ELF-1 (cell line): ENCODE data around the gene HLA-DQA1.
A peak's percentile ranks its signal among the peaks of the same experiment; 100 is the strongest.
"Not testable (repeated sequence)": the region's sequence is repeated elsewhere in the genome, so short reads cannot be mapped to it uniquely, and the experiment has no call there.

Experiments used
- DNase-seq: peaks from one replicate; pipeline ENCODE4 v3.0.0-alpha.2; 2016; ENCODE audit warnings: low read depth, low spot score

HLA-DQA1 gene

DNA sequence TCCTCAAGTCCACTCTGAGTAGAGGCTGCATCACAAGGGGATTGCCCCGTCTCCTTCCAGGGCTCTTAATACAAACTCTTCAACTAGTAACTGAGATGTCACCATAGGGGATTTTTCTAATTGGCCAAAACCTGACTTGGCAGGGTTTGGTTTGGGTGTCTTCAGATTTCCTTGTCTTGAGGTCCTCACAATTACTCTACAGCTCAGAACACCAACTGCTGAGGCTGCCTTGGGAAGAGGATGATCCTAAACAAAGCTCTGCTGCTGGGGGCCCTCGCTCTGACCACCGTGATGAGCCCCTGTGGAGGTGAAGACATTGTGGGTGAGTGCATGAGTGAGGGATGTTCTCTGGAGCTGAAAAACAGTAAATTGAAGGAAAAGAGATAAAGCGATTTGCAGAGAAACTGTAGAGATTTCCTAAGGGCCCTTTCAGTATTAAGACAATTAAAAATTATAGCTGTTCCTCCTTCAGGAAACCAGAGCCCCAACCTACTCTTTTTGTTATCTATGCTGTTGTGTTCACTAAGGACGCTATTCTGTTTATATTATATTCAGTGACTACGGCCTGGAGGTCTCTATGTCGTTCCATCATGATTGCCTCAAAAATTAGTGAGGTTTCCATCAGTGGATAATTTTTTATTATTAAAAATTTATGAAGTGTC lies at the start of gene HLA-DQA1:
HLA-DQA1 (plus strand) TSS at position 188 of the 662 bp plus-strand sequence; CDS start at position 241, 53 bp downstream.
- DNase-seq, result no peak

DNA sequence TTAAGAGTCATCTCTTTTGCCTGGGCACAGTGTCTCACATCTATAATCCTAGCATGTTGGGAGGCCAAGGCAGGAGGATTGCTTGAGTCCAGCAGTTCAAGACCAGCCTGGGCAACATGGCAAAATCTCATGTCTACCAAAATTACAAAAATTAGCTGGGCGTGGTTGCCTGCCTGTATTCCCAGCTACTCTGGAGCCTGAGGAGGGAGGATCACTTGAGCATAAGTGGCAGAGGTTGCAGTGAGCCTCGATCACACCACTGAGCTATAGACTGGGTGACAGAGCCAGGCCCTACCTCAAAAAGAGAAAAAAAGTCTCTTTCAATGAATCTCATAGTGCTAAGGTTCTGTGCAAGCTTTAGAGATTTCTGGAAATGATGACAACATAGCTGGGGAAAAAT lies 49.0 kb upstream of the HLA-DQA1 start:
- no peak for DNase-seq

DNA sequence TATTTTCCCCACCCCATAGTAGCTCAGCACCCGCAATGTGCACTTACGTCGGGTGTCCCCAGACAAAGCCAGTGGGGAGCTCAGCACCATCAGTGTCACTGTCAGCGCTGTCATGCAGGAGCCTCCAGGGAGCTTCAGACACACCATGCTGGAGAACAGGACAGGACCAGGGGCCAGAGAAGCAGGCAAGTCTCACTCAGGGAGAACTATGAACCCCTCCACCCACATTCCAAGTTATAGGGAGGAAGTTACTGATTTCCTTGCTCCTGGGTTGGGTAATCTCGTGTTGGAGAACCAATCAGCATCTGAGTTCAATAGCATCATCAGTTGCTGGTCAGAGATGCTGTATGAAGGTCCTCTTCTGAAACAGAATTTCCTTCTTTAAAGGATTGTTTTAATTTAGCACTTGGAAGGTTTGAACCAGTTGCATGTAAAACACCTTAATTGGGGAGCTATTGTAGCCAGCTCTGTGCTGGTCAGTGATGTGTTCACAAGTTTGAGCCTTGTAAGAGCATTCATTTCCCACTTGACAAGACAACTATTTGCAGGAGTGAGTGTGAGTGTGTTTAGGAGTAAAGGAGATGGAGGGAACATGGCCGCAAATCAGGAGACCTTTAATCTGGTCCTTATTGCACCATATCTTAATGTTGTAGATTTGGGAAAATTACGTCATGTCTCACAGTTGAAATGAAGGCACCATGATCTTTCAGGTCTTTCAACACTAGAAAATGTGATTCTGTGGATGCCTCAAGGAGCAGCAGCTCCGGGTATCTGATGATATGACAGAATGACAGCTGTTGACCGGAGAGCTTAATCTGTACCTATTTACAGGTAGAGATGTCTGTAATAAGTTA lies 47.4 kb upstream of the HLA-DQA1 start, which contains the start of gene HLA-DRB1:
HLA-DRB1 (minus strand) TSS at position 253 of the 854 bp plus-strand sequence; CDS start at position 147, 106 bp downstream.
- DNase-seq, result peak; percentile 17

DNA sequence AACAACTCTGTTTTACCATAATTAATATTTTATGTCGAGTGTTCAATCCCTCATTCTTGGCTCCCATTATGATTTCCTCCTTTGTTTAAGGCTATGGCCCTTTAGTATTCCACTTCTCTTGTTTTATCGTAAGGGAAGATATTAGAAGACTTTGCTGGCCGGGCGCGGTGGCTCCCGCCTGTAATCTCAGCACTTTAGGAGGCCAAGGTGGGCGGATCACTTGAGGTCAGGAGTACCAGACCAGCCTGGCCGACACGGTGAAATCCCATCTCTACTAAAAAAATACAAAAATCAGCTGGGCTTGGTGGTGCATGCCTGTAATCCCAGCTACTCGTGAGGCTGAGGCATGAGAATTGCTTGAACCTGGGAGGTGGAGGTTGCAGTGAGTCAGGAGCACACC lies 46.5 kb upstream of the HLA-DQA1 start:
- not testable (repeated sequence) for DNase-seq

DNA sequence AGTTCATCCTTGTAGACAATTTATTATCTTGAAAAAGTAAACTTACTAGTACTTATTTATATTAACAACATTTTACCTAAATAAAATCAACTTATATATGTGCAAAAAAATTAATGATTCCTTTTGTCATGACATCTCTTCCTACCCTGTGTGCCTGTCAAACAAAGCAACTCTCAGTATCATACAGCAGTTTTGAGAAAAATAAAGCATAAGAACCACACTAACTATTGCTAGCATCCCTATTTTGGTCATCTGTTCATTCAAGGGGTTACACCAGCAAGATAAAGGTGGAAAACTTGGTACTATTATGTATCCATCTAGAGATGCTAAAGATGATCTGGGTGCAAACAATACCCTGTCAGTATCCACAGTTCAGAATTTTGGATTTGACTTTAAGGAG lies 40.2 kb upstream of the HLA-DQA1 start:
- no peak for DNase-seq

DNA sequence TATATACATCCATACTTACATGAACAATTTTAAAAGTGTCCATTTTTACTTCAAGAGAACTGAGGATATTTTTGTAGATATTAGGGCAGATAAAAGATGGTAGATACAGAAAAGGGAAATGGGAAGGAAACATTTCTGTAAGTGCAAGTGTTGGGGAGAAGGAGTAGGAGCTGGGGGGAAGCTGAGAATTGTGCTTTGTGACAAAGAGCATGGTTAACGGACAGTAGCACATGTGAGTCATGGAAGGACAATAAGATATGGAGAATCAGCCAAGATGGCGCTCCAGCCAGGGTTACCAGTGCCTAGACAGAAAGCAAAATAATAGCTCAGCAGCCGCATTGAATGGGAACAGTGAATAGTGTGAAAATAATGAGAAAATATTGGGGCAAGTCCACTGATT lies 34.8 kb upstream of the HLA-DQA1 start:
- no peak for DNase-seq

DNA sequence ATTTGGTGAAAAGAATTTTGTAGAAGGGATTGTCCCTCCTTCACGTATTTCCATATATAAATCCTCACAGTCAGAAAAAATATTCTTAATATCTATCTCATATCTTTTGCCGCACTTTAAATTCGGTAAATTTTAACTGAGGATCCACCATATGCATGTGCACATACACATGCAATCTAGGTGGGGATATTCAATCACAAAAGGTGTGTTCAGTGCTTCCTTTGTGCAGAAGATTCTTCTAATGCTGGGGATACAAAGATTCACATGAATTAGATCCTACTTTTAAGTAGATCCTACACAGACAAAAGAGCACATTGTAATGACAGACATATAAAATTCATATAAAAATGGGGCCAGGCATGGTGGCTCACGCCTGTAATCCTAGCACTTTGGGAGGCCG lies 34.0 kb upstream of the HLA-DQA1 start:
- DNase-seq, result no peak

DNA sequence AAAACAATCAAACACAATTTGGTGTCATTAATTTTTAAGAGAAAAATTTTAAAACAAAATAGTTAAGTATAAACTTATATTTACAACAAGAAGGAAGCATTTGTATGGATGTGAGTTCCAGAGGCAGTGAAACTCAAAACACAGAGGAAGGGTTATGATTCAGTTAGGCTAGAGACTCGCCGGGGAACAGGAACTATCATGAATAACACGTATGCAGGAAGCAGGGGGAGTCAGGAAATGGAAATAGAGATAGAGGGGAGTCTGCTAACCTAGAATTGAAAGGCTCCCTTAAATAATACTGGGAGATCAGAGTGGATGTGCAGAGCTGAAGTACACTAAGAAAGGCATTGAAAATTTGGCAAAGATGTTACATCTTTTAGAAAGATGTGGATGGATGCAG lies 33.3 kb upstream of the HLA-DQA1 start:
- DNase-seq, result no peak

DNA sequence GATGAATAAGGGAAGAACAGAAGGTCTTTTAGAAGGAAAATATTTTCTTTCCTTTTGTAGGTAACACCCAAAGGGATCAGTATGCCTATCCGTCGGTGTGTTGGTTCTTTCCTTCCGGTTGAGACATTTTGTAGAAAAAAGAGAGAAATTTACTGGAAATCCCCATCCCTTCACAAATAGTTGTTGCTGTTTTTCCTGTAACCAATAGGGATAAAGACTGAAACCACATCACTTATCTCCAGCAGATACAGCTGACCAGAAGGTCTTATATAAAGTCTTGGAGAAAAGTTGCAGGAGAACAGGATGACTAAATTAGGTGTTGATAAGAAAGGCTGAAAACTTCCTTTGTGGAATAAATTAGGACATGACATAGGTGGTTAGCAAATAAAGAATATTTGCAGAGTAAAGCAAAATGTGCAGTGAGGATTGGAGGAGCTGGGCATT lies 32.8 kb upstream of the HLA-DQA1 start:
- no peak for DNase-seq

DNA sequence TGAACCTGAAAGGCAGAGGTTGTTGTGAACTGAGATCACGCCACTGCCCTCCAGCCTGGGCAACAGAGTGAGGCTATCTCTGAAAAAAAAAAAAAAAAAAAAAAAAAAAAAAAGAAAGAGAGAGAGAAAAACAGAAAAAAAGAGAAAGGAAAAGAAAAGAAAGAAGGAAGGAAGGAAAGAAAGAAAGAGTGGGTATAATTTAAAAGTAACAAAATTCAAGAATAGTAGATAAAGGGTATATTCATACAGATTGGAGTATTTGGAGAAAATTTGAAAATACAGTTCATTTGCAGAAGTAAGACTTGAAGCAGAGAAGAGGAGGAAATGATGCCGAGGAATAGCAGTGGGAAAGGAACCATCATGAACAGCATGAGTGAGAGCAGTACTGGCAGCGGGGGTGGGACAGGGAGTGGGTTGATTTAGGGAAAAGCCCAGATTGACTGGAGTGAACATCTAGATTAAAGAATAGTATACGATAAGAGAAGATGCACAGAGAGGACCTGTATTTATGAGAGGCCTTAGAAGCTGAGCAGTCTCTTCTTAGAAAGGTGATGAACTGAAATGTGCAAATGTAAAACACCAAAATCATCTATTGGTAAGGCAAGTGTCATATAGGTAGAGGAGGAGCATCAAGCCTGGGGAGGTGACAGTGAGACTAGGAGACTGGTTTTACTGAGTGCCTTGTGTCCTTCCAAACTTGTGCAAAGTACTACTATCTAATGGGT lies 29.8 kb upstream of the HLA-DQA1 start:
- DNase-seq, result no peak

DNA sequence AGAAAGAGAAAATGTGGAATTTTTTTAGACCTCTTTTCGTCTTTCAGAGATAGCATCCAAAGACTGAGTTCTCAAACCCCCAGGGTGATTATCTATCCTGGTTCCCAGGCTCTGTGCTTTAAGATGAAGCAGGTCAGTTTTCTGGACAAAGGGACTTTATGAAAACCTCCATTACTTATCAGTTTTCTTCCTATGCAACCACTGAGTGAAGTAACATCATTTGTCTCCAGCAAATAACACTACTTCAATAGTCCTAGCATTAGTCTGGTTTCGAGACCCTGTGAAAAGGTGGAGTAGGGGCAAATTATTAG lies 29.3 kb upstream of the HLA-DQA1 start:
- no peak for DNase-seq

DNA sequence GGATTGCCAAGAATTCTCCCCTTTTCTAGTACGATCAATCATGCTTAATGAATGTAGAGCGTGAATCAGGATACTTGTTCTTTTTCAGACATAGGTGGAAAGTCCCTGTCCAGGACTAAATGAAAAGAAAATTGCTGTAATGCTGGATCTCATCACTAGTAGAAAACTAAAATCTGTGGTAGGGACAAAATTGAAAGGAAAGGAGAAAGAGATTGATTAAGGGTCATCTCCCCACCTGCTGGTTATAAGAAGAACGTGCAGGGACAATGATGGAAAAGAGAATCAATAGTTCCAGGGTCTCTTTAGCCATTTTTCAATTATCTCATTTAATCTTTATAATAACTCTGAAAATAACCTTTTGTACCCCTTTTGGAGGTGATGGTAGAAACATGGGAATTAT lies 28.8 kb upstream of the HLA-DQA1 start:
- no peak for DNase-seq

DNA sequence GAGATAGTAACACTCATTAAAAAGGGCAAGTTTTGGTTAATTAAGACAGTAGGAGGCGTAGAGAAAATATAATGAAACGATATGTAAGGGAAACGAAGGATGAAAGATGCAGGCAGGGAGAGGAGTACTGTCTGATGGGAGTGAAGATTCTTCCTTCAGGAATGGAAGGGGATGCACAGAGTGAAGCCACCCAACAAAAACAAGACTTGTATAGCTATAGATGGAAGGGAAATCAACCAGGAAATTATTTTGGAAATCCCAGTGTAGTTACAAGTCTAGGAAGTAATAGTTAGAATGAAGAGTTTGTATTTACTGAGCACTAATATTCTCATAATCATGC lies 27.8 kb upstream of the HLA-DQA1 start:
- DNase-seq, result no peak

DNA sequence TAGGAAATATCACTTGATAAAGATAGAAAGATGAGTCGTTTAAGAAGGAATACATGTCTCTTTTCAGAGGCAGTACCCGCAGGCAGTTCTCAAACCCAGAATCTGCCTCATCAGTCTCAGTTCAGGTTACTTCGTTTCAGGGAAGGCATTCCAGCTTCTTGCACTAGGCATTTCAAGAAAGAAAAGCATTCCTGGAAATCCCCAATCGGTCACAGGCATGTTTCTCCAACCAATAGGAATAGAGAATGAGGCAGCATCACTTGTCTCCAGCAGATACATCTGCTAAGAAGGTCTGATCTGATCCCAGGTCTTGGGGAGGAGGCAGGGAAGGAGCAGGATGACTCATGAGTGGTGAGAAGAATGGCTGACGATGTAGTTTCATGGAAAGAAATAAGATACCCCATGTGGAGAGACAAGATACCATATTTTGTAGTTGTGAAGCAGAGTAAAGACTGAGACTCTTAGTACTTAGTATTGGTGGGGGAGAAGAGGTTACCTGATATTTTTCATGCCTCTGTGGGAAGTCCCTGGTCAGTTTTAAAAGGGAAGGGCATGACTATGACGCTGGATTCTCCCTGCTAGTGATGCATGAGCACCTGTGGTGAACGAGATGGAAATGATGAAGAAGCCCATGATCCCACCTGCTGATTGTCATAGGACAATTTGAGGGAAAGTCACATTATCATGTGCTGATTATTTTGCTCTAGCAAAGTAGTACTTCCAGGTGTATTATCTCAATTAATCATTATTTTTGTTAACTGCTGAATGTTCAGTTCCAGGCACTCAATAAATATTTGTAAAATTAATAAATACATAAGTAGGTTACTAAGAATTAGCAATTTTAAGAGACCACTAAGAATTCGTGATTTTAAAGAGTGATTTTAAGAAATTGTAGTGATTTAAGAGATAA lies 27.2 kb upstream of the HLA-DQA1 start:
- DNase-seq, result peak; percentile 87

DNA sequence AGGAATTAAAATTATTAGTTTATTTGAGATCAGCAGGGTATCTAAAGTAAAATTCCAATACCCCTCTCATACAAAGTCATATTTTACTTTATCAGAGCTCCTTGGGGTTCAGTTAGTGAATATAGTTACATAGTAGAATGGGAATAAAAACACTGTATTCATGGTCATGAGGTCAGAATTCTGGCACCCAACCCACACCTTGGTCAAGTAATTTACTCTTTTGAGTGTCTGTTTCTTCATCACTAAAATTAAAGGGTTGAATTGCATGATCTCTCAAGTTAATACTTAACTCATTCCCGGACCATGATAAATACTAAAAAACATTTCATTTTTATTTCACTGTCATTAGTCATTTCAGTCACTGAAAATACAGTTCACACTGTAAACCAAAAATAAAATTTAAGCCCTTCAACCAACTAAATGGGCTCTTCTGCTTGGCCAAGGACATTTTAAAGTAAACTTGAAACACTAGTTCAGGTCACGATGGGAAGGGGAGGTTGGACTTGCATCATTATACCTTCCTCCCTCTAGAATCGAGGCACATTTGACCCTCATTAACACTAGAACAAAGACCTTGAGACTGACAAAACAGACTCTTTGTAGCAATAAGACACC lies 26.4 kb upstream of the HLA-DQA1 start:
- no peak for DNase-seq

DNA sequence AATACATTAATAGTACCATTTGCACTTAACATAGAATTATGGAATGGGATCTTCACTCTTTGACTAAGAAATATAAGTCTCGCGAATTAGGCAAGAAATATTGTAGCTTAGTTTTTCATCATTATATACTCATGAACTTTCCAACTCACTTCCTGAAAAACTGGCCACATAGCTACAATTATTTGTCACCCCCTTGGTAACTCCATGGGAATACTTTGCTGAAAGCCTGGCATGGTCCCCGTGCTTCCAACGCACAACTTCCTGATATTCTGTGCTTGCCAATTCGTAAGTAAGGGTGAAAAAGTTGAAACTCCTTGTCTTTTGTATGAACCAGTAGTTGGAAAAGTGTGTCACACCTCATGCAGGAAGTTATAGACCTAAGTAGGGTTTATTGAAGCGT lies 23.7 kb upstream of the HLA-DQA1 start:
- no peak for DNase-seq

DNA sequence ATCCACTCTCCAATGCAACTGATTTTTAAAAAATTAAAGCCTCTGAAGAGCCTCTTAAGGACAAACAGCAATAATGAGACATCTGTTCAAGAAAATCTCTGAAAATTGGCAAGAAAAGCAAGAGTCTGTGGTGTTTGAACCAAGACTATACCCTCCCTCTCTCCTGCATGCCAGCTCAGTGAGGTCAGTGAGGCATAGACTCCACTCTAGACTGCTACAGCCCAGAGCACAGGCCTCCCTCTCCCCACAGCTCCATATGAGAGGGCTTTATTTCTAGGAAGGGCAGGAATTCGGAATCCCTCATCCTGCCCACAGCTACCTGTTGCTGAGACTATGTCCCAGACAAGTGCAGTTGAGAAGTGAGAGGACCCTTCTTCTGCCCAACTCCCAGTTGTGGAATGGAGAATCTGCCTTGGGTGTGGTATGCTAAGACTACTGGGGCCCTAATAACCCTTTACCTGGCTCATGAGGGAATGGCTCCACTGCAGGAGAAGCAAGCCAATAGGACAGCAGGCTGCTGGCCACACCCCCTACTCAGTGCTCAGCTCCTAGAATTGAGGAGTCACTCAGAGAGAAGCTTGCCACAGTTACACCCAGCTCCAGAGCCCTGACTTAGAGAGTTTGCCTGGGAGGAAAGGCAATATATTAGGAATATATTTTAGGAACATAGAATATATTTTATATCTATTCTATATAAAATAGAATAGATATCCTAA lies 22.7 kb upstream of the HLA-DQA1 start:
- no peak for DNase-seq

DNA sequence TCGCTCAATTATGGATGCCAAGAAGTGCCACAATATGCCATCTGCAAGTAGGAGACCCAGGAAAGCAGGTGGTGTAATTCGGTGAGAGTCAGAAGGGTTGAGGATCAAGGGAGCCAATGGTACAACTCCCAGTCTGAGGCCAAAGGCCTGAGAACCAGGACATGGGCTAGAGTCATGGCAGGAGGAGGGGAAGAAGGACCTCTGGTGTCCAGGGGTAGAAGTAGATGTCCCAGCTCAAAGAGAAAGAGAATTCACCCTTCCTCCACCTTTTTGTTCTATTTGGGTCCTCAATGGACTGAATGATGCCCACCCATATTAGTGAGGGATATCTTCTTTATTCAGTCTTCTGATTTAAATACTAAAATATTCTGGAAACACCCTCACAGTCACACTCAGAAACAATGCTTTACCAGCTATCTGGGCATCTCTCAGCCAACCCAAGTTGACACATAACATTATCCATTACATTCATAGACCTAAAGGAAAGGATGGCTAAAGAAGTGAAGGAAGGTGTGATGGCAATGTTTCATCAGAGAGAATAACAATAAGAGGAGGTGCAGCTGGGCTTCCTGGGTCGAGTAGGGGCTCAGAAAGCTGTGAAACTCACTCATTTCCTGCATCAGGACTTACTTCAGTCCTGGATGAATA lies 21.2 kb upstream of the HLA-DQA1 start:
- no peak for DNase-seq

DNA sequence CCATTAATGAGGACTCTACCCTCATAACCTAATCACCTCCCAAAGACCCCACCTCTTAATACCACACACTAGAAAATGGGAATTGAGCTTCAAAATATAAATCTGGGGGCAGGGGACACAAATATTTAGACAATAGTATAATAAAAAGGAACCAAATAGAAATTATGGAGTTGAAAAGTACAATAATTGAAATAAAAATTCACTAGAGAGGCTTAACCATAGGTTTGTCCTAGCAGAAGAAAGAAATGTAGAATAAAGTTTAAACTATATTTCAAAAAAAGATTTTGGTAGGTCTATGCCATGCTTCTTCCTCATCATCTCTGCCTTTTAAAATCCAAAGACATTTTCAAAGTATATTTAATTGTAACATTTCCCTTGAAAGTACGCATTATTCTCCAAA lies 19.5 kb upstream of the HLA-DQA1 start:
- no peak for DNase-seq

DNA sequence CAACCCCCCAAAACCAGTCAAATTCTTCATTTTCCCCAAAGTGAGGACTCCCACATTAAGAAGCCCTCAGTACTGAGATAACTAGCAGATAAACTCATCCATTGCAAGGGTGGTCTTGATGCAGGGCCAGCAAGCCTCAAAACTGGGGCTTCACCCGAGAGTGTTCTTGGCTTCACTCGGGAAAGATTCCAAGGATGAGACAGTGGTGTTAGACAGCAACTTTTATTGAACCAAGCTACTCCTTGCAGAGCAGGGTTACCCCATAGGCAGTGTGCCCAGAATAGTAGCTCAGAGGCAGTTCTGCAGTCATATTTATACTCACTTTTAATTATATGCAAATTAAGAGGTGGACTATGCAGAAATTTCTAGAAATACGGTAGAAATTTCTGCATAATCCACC lies 15.8 kb upstream of the HLA-DQA1 start:
- no peak for DNase-seq
